Adrenal gland (tissue), 12 donors: ENCODE measurements around the gene MCRIP1. TPM values are rescaled to one million over a fixed set of nuclear protein-coding genes. Genes with fewer than 3 reads are reported as not detected.

Experiments used
- DNase-seq, 7 donors: peaks; one replicate each; pipeline ENCODE4 v3.0.0-alpha.2; 2019 to 2020
- H3K27ac ChIP-seq, 5 donors: fragments of 200-600 bp; sonication (generic) in 4 of 5; 1 replicate in 3 of 5; 2 replicates in 2 of 5; pipeline versions ENCODE4 v1.5.1 to v1.8.0; 2016 to 2020; ENCODE audit warnings: mild to moderate bottlenecking in 1 of 5
- H3K27me3 ChIP-seq: fragments of 200-600 bp; 2 replicates; pipeline ENCODE4 v1.8.0; 2021
- H3K36me3 ChIP-seq, 2 donors: fragments of 200-600 bp; replicated peaks in 1 of 2; 1 replicate in 1 of 2; 2 replicates in 1 of 2; pipeline versions ENCODE4 v1.5.1 to v1.8.0; 2018 to 2022
- H3K4me1 ChIP-seq, 2 donors: fragments of 200-600 bp; replicated peaks in 1 of 2; 1 replicate in 1 of 2; 2 replicates in 1 of 2; pipeline versions ENCODE4 v1.5.1 to v1.8.0; 2018 to 2021
- H3K4me3 ChIP-seq, 4 donors: fragments of 200-600 bp; sonication (generic) in 3 of 4; one replicate each; pipeline ENCODE4 v1.5.1; 2016 to 2018
- H3K9me3 ChIP-seq, 3 donors: fragments of 200-600 bp; sonication (generic) in 1 of 3; replicated peaks in 1 of 3; 1 replicate in 2 of 3; 2 replicates in 1 of 3; pipeline versions ENCODE4 v1.5.1 to v1.8.0; 2016 to 2021
- POLR2A ChIP-seq, 2 donors: fragments of 450-650 bp; IDR thresholded peaks; one replicate each; pipeline ENCODE4 v1.6.1; 2017; ENCODE audit warnings: antibody characterized with exemption in 2 of 2, mild to moderate bottlenecking in 2 of 2, moderate library complexity in 1 of 2
- WGBS, 4 donors: extraction: QIAGEN DNeasy Blood & Tissue Kit in 2 of 4; methylation state at CpG; one replicate each; pipeline versions ENCODE4 v1.1.5 to v1.1.7; 2013 to 2017; 5-methylcytosine and 5-hydroxymethylcytosine counted together
- intact Hi-C, 2 donors: fragments of 100-400 bp; cut with DNase I; formaldehyde crosslinking; loops; one replicate each; pipeline versions ENCODE4 v1.14.1 to v1.15.0; 2022 to 2023
- polyA plus RNA-seq, 3 donors: library from polyadenylated mRNA; stranded (reverse); fragments of 200-250 nt in 2 of 3; fragments of 350-450 nt in 1 of 3; fragmentation: Illumina TruSeq in 1 of 3; extraction: RNeasy Lipid Tissue Mini Kit (QIAGEN cat#74804) in 1 of 3; gene quantifications; one replicate each; pipeline ENCODE4 v1.2.3, GENCODE V29; 2013 to 2014
- total RNA-seq, 9 donors: library from RNA; depleted of rRNA in 4 of 9; stranded (reverse); fragments of >200 nt in 4 of 9; fragments of 120-200 nt in 1 of 9; fragmentation: NEBNext Ultra II Directional in 1 of 9; extraction: Animal tissue kit (Norgen Biotek cat#: 25700) in 1 of 9; gene quantifications; one replicate each; pipeline versions ENCODE4 v1.1.0 to v1.2.4, GENCODE V29; 2013 to 2023
- TF ChIP-seq, protein P1 (sequence below), 6 experiments: fragments of 450-650 bp in 4 of 6; fragments of 200-600 bp in 2 of 6; sonication (generic) in 1 of 6; IDR thresholded peaks; 1 replicate in 5 of 6; 2 replicates in 1 of 6; pipeline versions ENCODE4 v1.5.1 to v1.8.0; 2016 to 2021; ENCODE audit warnings: antibody characterized with exemption in 6 of 6, mild to moderate bottlenecking in 2 of 6, moderate library complexity in 1 of 6
- donor health status: healthy with polysubstance abuse.
- donor health status: Bipolar disorder and iron deficiency.
- donor health status: DM: yes; HTN: yes; CAD: no.
- donor health status: DM: no; HTN: no; CAD: no.
- donor health status: DM: no; HTN: no; CAD: no.
- donor health status: DM: yes; HTN: yes; CAD: no.

Gene MCRIP1
- total and polyA plus RNA-seq, 12 donors: 5.0 to 248 (median 82.6) TPM

DNA sequence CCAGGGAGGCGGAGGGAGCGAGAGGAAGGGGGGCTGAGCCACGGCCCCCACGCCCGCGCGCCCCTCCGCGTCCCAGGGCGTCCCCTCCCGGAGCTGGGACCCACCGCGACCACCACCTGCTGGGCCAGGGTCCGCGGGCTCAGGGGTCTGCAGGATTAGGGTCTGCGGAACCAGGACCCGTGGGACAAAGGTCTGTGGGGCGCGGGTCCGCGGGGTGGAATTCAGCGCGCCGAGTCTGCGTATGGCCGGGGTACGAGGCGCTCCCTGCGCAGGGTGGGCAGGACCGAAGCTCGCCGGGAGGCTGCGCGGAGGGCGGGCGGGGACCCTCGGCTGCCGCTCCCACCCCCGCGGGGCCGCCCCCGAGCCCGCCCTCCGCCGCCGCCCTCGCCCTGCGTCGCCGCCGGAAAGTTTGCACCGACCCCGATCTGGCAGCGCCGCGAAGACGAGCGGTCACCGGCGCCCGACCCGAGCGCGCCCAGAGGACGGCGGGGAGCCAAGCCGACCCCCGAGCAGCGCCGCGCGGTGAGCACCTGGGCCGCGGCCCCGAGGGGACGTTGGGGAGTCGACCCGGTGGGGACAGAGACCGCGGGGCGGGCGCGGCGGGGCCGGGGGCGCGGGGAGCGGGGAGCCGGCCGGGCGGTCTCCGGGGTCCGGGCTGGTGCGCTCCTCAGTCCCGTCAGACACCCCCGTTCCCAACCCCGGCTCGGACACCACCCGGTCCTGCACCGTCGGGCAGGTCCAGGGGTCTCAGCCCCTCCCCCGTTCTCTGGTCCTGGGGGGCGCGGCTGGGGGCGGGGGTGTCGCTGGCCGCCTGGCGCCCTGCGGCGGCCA lies 29.1 kb downstream of the MCRIP1 start, which contains the start of gene GCGR:
Gene GCGR (plus strand): TSS at position 423 of the 831 bp plus-strand sequence. CDS start 4,869 bp downstream, outside the sequence.
- H3K36me3 ChIP-seq: no peaks in the 10 kb centered on the region
- no peak within 1 kb of the TSS for H3K4me3 ChIP-seq
- no peak for DNase-seq
- H3K27ac ChIP-seq: peak within 1 kb of the TSS in 1 of 5 donors; percentile 30
- H3K4me1 ChIP-seq: peaks cover 0 to 10% of the 10 kb centered on the region in 2 donors
- H3K9me3 ChIP-seq: no peaks in the 10 kb centered on the region
- intact Hi-C loops: no loop called here
- TF ChIP-seq, protein P1, sequence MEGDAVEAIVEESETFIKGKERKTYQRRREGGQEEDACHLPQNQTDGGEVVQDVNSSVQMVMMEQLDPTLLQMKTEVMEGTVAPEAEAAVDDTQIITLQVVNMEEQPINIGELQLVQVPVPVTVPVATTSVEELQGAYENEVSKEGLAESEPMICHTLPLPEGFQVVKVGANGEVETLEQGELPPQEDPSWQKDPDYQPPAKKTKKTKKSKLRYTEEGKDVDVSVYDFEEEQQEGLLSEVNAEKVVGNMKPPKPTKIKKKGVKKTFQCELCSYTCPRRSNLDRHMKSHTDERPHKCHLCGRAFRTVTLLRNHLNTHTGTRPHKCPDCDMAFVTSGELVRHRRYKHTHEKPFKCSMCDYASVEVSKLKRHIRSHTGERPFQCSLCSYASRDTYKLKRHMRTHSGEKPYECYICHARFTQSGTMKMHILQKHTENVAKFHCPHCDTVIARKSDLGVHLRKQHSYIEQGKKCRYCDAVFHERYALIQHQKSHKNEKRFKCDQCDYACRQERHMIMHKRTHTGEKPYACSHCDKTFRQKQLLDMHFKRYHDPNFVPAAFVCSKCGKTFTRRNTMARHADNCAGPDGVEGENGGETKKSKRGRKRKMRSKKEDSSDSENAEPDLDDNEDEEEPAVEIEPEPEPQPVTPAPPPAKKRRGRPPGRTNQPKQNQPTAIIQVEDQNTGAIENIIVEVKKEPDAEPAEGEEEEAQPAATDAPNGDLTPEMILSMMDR (IDR thresholded peaks at IDR 0.05): no peak
- TF ChIP-seq POLR2A (IDR thresholded peaks at IDR 0.05): no peak
- H3K27me3 ChIP-seq: peaks cover 34% of the 10 kb centered on the region
- WGBS, 4 donors: 2% methylated on average over 15 to 109 of the region's 110 CpGs; no CpG with 5 or more reads in 1 of the 4 donors

DNA sequence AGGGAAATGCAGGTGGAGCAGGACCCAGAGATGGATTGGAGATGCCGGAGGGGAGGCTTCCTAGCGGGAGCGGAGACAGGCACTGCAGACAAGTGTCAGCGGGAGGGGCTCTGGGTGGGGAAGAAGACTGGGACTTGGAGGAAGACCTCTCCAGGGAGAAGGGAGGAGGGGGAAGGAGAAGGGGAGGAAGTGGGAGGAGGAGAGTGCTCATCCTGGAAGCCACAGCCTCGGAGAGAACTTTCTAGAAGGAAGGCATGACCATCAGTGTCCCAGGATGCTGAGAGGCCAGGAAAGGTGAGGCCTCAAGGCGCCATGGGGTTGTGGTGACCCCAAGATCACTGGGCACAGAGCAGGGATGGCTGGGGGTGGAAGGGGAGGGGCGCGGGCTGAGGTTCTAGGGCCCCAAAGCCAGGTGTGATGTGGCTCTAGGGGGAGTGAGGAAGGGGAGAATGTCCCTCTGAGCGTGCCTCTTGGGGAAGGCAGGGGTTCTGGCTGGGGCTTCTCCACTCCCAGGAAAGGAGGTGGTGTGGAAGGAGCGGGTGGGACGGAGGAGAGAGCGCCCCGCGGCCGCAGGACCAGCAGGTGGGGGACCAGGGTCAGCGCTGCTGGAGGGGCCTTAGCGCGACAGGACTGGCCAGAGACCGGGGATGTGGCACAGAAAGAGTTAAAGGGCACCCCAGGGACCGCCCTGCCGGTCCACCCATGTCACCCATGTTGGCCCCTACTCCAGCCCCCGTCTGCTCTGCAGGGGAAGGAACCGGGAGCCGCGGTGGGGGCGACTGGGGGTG lies 30.0 kb downstream of the MCRIP1 start:
- DNase-seq: no peak
- Histone ChIP-seq H3K36me3 (no peaks in the 10 kb centered on the region), H3K9me3 (no peaks in the 10 kb centered on the region), H3K27me3 (peaks cover 34% of the 10 kb centered on the region), H3K27ac (no peak overlapping the region), H3K4me1 (peaks cover 0 to 10% of the 10 kb centered on the region in 2 donors), H3K4me3 (no peak overlapping the region)
- TF ChIP-seq, protein P1 (IDR thresholded peaks at IDR 0.05): no peak
- no peak for TF ChIP-seq POLR2A (IDR thresholded peaks at IDR 0.05)
- intact Hi-C loops: no loop called here
- 27 to 37% (median 30%) methylated on average over 17 to 26 of the region's 26 CpGs for WGBS, 4 donors

DNA sequence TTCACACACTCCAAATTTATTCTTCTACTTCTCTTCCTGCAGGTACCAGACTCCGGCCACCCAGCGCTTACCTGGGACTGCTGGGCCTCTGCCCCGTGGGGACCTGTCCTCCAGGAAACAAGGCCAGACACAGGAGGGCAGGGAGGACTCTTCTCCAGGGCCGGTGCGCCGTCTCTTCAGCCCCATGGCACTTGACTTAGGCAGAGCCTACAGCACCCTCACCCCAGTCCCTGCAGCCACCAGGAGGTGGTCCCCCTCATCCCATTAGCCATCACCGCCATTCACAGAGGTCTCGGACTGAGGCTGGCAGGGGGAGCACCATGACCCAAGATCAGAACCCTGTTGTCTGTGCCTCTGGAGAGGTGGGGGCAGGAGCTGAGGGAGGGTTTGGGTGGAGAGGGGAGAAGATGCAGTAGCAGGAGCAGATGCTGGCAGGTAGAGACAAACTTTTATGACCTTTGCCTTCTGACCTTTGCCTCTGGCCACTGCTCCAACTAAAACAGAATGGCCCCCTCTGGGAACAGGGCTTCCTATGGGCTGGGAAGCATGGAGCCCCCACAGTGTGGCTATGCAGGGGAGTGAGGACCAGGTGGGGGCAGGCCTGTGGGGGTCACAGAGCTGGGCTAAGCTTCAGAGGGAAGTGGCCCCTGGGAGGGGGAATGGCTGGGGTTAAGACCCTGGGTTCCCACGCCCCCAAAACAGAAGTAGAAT lies 30.9 kb downstream of the MCRIP1 start:
- peaks cover 34% of the 10 kb centered on the region for H3K27me3 ChIP-seq
- intact Hi-C loops: no loop called here

More for the DNA sequence above, 30.9 kb downstream of the MCRIP1 start:
- no peak for TF ChIP-seq POLR2A (IDR thresholded peaks at IDR 0.05)
- TF ChIP-seq, protein P1 (IDR thresholded peaks at IDR 0.05): no peak
- Histone ChIP-seq H3K4me3 (no peak overlapping the region), H3K4me1 (peaks cover 0 to 10% of the 10 kb centered on the region in 2 donors), H3K27ac (no peak overlapping the region), H3K9me3 (no peaks in the 10 kb centered on the region), H3K36me3 (no peaks in the 10 kb centered on the region)
- 72 to 80% (median 74%) methylated on average over 4 to 9 of the region's 9 CpGs for WGBS, 4 donors
- DNase-seq: no peak
